HCT116 (cell line): ENCODE measurements around the gene APLN. TPM values are rescaled to one million over a fixed set of nuclear protein-coding genes. Genes with fewer than 3 reads are reported as not detected.

Experiments
- ATAC-seq: fragments of 200-7000 bp; cut with Tn5 transposase; 2 replicates; pipeline ENCODE4 v1.9.1; 2020; ENCODE audit warnings: mild to moderate bottlenecking, moderate library complexity
- BruUV-seq: library from RNA; stranded (reverse); fragments of 400-500 nt; replicated peaks from 2 replicates; lab custom pipeline; 2021; lab: Mats Ljungman, UMichigan
- CTCF ChIA-PET: fragments of 300-600 bp; sonication (Branson Sonifier 250); formaldehyde crosslinking; loops from one replicate; lab custom pipeline; 2021; ENCODE audit warnings: antibody characterized with exemption; lab: Charles Lee
- POLR2A ChIA-PET: fragments of 300-600, 350-600 bp; sonication (Branson Sonifier 250); formaldehyde crosslinking; loops from one replicate; lab custom pipeline; 2021; ENCODE audit warnings: antibody characterized with exemption; lab: Charles Lee
- RAD21 ChIA-PET, 2 experiments: fragments of 300-600 bp; sonication (Branson Sonifier 250); formaldehyde crosslinking; loops; one replicate each; lab custom pipeline; 2023; ENCODE audit warnings: low total read pairs in 2 of 2; ENCODE audit not compliant: uncharacterized antibody in 2 of 2, unreplicated experiment in 2 of 2, low non-redundant PET in 1 of 2; lab: Charles Lee
- DNase-seq: peaks from one replicate; pipeline ENCODE4 v3.0.0-alpha.2; 2010; ENCODE audit warnings: low read depth, low spot score
- H2AFZ ChIP-seq: fragments of 200-600 bp; shearing (Covaris generic), sonication (generic); 2 replicates; pipeline ENCODE4 v1.6.1; 2017; ENCODE audit warnings: low read depth, mixed run types, mixed read lengths, antibody characterized with exemption, low read length; ENCODE audit not compliant: poor library complexity, severe bottlenecking
- H3K27ac ChIP-seq: 2 replicates; pipeline ENCODE4 v1.5.1; 2012; ENCODE audit warnings: low read depth, low read length
- H3K27me3 ChIP-seq: fragments of 200-600 bp; sonication (generic); 2 replicates; pipeline ENCODE4 v1.6.1; 2016; ENCODE audit warnings: mixed run types, low read length, mixed read lengths; ENCODE audit not compliant: insufficient read depth
- H3K36me3 ChIP-seq, 2 experiments: fragments of 200-500 bp in 1 of 2; fragments of 200-600 bp in 1 of 2; sonication (Bioruptor generic) in 1 of 2; sonication (generic) in 1 of 2; 2 replicates each; pipeline versions ENCODE4 v1.5.1 to v1.6.1; 2014 to 2016; ENCODE audit warnings: low read length in 2 of 2, inconsistent platforms in 1 of 2, mixed read lengths in 1 of 2, mixed run types in 1 of 2; ENCODE audit not compliant: insufficient read depth in 2 of 2, control insufficient read depth in 1 of 2
- H3K4me1 ChIP-seq, 2 experiments: fragments of 200-600 bp in 1 of 2; sonication (generic) in 1 of 2; 2 replicates each; pipeline versions ENCODE4 v1.5.1 to v1.6.1; 2012 to 2017; ENCODE audit warnings: low read length in 2 of 2, inconsistent platforms in 1 of 2, mild to moderate bottlenecking in 1 of 2, mixed read lengths in 1 of 2, mixed run types in 1 of 2, moderate library complexity in 1 of 2; ENCODE audit not compliant: insufficient read depth in 2 of 2, control insufficient read depth in 1 of 2
- H3K4me2 ChIP-seq: fragments of 200-600 bp; sonication (generic); 2 replicates; pipeline ENCODE4 v1.6.1; 2017; ENCODE audit warnings: mixed run types, low read length, mixed read lengths
- H3K4me3 ChIP-seq, 2 experiments: fragments of 200-600 bp in 1 of 2; sonication (generic) in 1 of 2; replicated peaks in 1 of 2; 2 replicates each; pipeline ENCODE4 v1.5.1; 2011 to 2016; ENCODE audit warnings: low read length in 2 of 2, control low read depth in 1 of 2, low read depth in 1 of 2, mild to moderate bottlenecking in 1 of 2, mixed read lengths in 1 of 2, mixed run types in 1 of 2
- H3K79me2 ChIP-seq: fragments of 200-600 bp; sonication (generic); 2 replicates; pipeline ENCODE4 v1.6.1; 2017; ENCODE audit warnings: mild to moderate bottlenecking, mixed run types, low read length, moderate library complexity, mixed read lengths; ENCODE audit not compliant: insufficient read depth
- H3K9ac ChIP-seq: fragments of 200-600 bp; sonication (generic); 2 replicates; pipeline ENCODE4 v1.6.1; 2016; ENCODE audit warnings: low read length, mixed read lengths
- H3K9me2 ChIP-seq: fragments of 200-600 bp; sonication (generic), shearing (Covaris generic); 2 replicates; pipeline ENCODE4 v1.6.1; 2017; ENCODE audit warnings: mixed run types, mild to moderate bottlenecking, moderate library complexity; ENCODE audit not compliant: insufficient read depth
- H3K9me3 ChIP-seq, 2 experiments: fragments of 200-500 bp in 1 of 2; fragments of 200-600 bp in 1 of 2; sonication (Bioruptor generic) in 1 of 2; sonication (generic) in 1 of 2; 2 replicates each; pipeline ENCODE4 v1.6.1; 2014 to 2017; ENCODE audit warnings: low read length in 2 of 2, mixed read lengths in 2 of 2, inconsistent platforms in 1 of 2, low read depth in 1 of 2, mild to moderate bottlenecking in 1 of 2, mixed run types in 1 of 2, moderate library complexity in 1 of 2; ENCODE audit not compliant: control insufficient read depth in 1 of 2, insufficient read depth in 1 of 2
- H4K20me1 ChIP-seq: fragments of 200-600 bp; sonication (generic), shearing (Covaris generic); 2 replicates; pipeline ENCODE4 v1.6.1; 2017; ENCODE audit warnings: mixed run types, mild to moderate bottlenecking, moderate library complexity; ENCODE audit not compliant: insufficient read depth
- CBX3 ChIP-seq: IDR thresholded peaks from 2 replicates; pipeline ENCODE4 v1.6.1; 2012; ENCODE audit warnings: low read depth
- CEBPB ChIP-seq: IDR thresholded peaks from 2 replicates; pipeline ENCODE4 v1.6.1; 2012; ENCODE audit warnings: low read depth
- CTCF ChIP-seq, 3 experiments: fragments of 200-600 bp in 1 of 3; sonication (generic) in 1 of 3; IDR thresholded peaks in 2 of 3; conservative IDR thresholded peaks in 1 of 3; 2 replicates each; pipeline ENCODE4 v1.5.1; 2012 to 2017; ENCODE audit warnings: low read depth in 2 of 3, low read length in 2 of 3, antibody characterized with exemption in 1 of 3, borderline replicate concordance in 1 of 3, control low read depth in 1 of 3, mild to moderate bottlenecking in 1 of 3, mixed read lengths in 1 of 3, mixed run types in 1 of 3, moderate library complexity in 1 of 3; ENCODE audit not compliant: insufficient read depth in 1 of 3
- ELF1 ChIP-seq: IDR thresholded peaks from 2 replicates; pipeline ENCODE4 v1.6.1; 2012; ENCODE audit warnings: low read depth, borderline replicate concordance
- EZH2 ChIP-seq: fragments of 200-600 bp; sonication (generic); IDR thresholded peaks from 2 replicates; pipeline ENCODE4 v1.6.1; 2017; ENCODE audit warnings: antibody characterized with exemption, mixed run types
- EZH2phosphoT487 ChIP-seq: fragments of 200-600 bp; IDR thresholded peaks from 2 replicates; pipeline ENCODE4 v1.6.1; 2018; ENCODE audit warnings: antibody characterized with exemption, borderline replicate concordance
- JUND ChIP-seq: IDR thresholded peaks from 2 replicates; pipeline ENCODE4 v1.6.1; 2012
- POLR2A ChIP-seq: IDR thresholded peaks from 2 replicates; pipeline ENCODE4 v1.7.0; 2011; ENCODE audit warnings: borderline replicate concordance; ENCODE audit not compliant: insufficient read depth, insufficient read length; ENCODE audit errors: extremely low read depth
- POLR2AphosphoS5 ChIP-seq: IDR thresholded peaks from 2 replicates; pipeline ENCODE4 v1.6.1; 2011; ENCODE audit warnings: mild to moderate bottlenecking, low read depth, low read length, moderate library complexity
- RAD21 ChIP-seq: IDR thresholded peaks from 2 replicates; pipeline ENCODE4 v1.6.1; 2012; ENCODE audit warnings: low read depth, mild to moderate bottlenecking
- REST ChIP-seq: IDR thresholded peaks from 2 replicates; pipeline ENCODE4 v1.6.1; 2012; ENCODE audit warnings: low read depth
- SIN3A ChIP-seq: IDR thresholded peaks from 2 replicates; pipeline ENCODE4 v1.6.1; 2012; ENCODE audit warnings: low read depth
- SRF ChIP-seq: IDR thresholded peaks from 2 replicates; pipeline ENCODE4 v1.6.1; 2012; ENCODE audit warnings: low read depth
- TCF7L2 ChIP-seq: IDR thresholded peaks from 2 replicates; pipeline ENCODE4 v1.7.0; 2011; ENCODE audit warnings: borderline replicate concordance, inconsistent platforms; ENCODE audit not compliant: insufficient read depth, insufficient read length; ENCODE audit errors: extremely low read depth
- YY1 ChIP-seq: IDR thresholded peaks from 2 replicates; pipeline ENCODE4 v1.6.1; 2011; ENCODE audit warnings: low read length, low read depth, moderate library complexity, mild to moderate bottlenecking; ENCODE audit not compliant: insufficient replicate concordance; ENCODE audit errors: extremely low read depth
- ZFX ChIP-seq: fragments of 450-650 bp; IDR thresholded peaks from 2 replicates; pipeline ENCODE4 v1.6.1; 2017
- ZNF274 ChIP-seq: fragments of 200-500 bp; sonication (Bioruptor generic); IDR thresholded peaks from 2 replicates; pipeline ENCODE4 v1.6.1; 2014; ENCODE audit warnings: mild to moderate bottlenecking, low read depth, low read length, inconsistent platforms
- intact Hi-C: fragments of 100-400 bp; cut with micrococcal nuclease; formaldehyde crosslinking; loops from 2 replicates; pipeline ENCODE4 v1.10.0; 2022
- total RNA-seq: library from RNA; stranded (reverse); gene quantifications from one replicate; pipeline ENCODE4 v1.2.1, GENCODE V29; 2021; ENCODE audit not compliant: unreplicated experiment
- TF ChIP-seq, protein P1 (sequence below): IDR thresholded peaks from 2 replicates; pipeline ENCODE4 v1.6.1; 2011; ENCODE audit warnings: mild to moderate bottlenecking, low read length, moderate library complexity; ENCODE audit not compliant: insufficient replicate concordance; ENCODE audit errors: extremely low read depth
- TF ChIP-seq, protein P2 (sequence below): IDR thresholded peaks from 2 replicates; pipeline ENCODE4 v1.6.1; 2012
- TF ChIP-seq, protein P3 (sequence below): IDR thresholded peaks from 2 replicates; pipeline ENCODE4 v1.6.1; 2012

APLN gene
- total RNA-seq, 1 experiment from 2014 or later = 0.22 TPM

GRCh38 chrX:129679901-129680300 is 25.1 kb upstream of the APLN start:
- no peaks in the 10 kb centered on the region for H3K4me1 ChIP-seq
- no peak for DNase-seq
- H3K9me2 ChIP-seq = no peaks in the 10 kb centered on the region
- H3K27me3 ChIP-seq = no peaks in the 10 kb centered on the region
- POLR2A ChIA-PET = no interaction called here
- ATAC-seq = no peak
- CTCF ChIA-PET = no interaction called here
- H3K4me3 ChIP-seq = no peak overlapping the region
- no TSS peak for BruUV-seq
- no peaks in the 10 kb centered on the region for H3K36me3 ChIP-seq
- no peaks in the 10 kb centered on the region for H3K9me3 ChIP-seq
- H3K9ac ChIP-seq = no peak overlapping the region
- H3K4me2 ChIP-seq = no peak overlapping the region
- RAD21 ChIA-PET = no interaction called here
- H2AFZ ChIP-seq = no peak overlapping the region
- H3K79me2 ChIP-seq = no peaks in the 10 kb centered on the region
- no peak overlapping the region for H3K27ac ChIP-seq
- intact Hi-C loops = no loop called here
- TF ChIP-seq CTCF (IDR thresholded peaks at IDR 0.05 in 2 of 3, conservative IDR thresholded peaks at IDR 0.05 in 1 of 3; ENCODE audit: borderline replicate concordance in 1 of 3, insufficient read depth in 1 of 3, low read depth in 2 of 3, low read length in 2 of 3) (no peak), JUND (no peak), CEBPB (no peak), RAD21 (no peak), REST (no peak), EZH2phosphoT487 (no peak), EZH2 (no peak), ZFX (no peak), ELF1 (no peak), POLR2A (no peak), SRF (no peak), TCF7L2 (no peak), YY1 (no peak), POLR2AphosphoS5 (no peak), CBX3 (no peak), SIN3A (no peak), ZNF274 (no peak)
- TF ChIP-seq, protein P1, sequence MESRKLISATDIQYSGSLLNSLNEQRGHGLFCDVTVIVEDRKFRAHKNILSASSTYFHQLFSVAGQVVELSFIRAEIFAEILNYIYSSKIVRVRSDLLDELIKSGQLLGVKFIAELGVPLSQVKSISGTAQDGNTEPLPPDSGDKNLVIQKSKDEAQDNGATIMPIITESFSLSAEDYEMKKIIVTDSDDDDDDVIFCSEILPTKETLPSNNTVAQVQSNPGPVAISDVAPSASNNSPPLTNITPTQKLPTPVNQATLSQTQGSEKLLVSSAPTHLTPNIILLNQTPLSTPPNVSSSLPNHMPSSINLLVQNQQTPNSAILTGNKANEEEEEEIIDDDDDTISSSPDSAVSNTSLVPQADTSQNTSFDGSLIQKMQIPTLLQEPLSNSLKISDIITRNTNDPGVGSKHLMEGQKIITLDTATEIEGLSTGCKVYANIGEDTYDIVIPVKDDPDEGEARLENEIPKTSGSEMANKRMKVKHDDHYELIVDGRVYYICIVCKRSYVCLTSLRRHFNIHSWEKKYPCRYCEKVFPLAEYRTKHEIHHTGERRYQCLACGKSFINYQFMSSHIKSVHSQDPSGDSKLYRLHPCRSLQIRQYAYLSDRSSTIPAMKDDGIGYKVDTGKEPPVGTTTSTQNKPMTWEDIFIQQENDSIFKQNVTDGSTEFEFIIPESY = no peak
- TF ChIP-seq, protein P2, sequence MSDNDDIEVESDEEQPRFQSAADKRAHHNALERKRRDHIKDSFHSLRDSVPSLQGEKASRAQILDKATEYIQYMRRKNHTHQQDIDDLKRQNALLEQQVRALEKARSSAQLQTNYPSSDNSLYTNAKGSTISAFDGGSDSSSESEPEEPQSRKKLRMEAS = no peak
- TF ChIP-seq, protein P3, sequence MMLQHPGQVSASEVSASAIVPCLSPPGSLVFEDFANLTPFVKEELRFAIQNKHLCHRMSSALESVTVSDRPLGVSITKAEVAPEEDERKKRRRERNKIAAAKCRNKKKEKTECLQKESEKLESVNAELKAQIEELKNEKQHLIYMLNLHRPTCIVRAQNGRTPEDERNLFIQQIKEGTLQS = no peak
- no peaks in the 10 kb centered on the region for H4K20me1 ChIP-seq
